Naive B cell (primary cell): ENCODE results near the gene AIG1. TPM values are rescaled to one million over a fixed set of nuclear protein-coding genes. Genes with fewer than 3 reads are reported as not detected.

ENCODE experiments used
- ATAC-seq, 2 donors: fragments of 150-1000 bp; cut with Tn5 transposase; 2 replicates each; pipeline ENCODE4 v1.10.0; 2021; ENCODE audit warnings: low read depth in 2 of 2, mild to moderate bottlenecking in 2 of 2, moderate library complexity in 2 of 2
- DNase-seq: peaks from one replicate; pipeline ENCODE4 v3.0.0; 2022
- H3K27ac Mint-ChIP-seq, 6 donors: one replicate each; pipeline ENCODE4 v1.8.0; 2020 to 2022; ENCODE audit warnings: mild to moderate bottlenecking in 6 of 6, mixed read lengths in 6 of 6, moderate library complexity in 5 of 6, inconsistent platforms in 2 of 6
- H3K27me3 Mint-ChIP-seq, 3 donors: one replicate each; pipeline ENCODE4 v1.8.0; 2021 to 2022; ENCODE audit warnings: mixed read lengths in 3 of 3, mild to moderate bottlenecking in 1 of 3
- H3K36me3 Mint-ChIP-seq, 2 donors: one replicate each; pipeline ENCODE4 v1.8.0; 2020 to 2022; ENCODE audit warnings: mixed read lengths in 2 of 2, inconsistent platforms in 1 of 2, mild to moderate bottlenecking in 1 of 2
- H3K4me1 Mint-ChIP-seq, 3 donors: one replicate each; pipeline ENCODE4 v1.8.0; 2020 to 2022; ENCODE audit warnings: mixed read lengths in 3 of 3, inconsistent platforms in 1 of 3, mild to moderate bottlenecking in 1 of 3, moderate library complexity in 1 of 3
- H3K4me3 Mint-ChIP-seq, 8 donors: one replicate each; pipeline ENCODE4 v1.8.0; 2020 to 2022; ENCODE audit warnings: mild to moderate bottlenecking in 8 of 8, mixed read lengths in 8 of 8, moderate library complexity in 8 of 8, inconsistent platforms in 2 of 8
- H3K9me3 Mint-ChIP-seq, 7 donors: one replicate each; pipeline ENCODE4 v1.8.0; 2020 to 2022; ENCODE audit warnings: mixed read lengths in 7 of 7, mild to moderate bottlenecking in 5 of 7, inconsistent platforms in 2 of 7, moderate library complexity in 1 of 7
- polyA plus RNA-seq, 6 donors: library from polyadenylated mRNA; unstranded; fragments of 300-500 nt; fragmentation: Illumina TruSeq; gene quantifications; one replicate each; pipeline ENCODE4 v1.2.3, GENCODE V29; 2021; ENCODE audit warnings: low read depth in 6 of 6

Gene AIG1
- polyA plus RNA-seq, 6 donors from 2014 or later: 8.2 to 14.7 (median 12.3) TPM

- Mint-ChIP-seq H3K9me3 (peaks cover 6 to 33% (median 15%) of the 10 kb centered on the region in 7 donors), H3K4me1 (no peaks in the 10 kb centered on the region), H3K4me3 (peak overlapping the region in 1 of 8 donors; percentile 4), H3K36me3 (no peaks in the 10 kb centered on the region), H3K27ac (no peak overlapping the region), H3K27me3 (no peaks in the 10 kb centered on the region)
- ATAC-seq: no peak
- DNase-seq: no peak
Measured at GRCh38 chr6:143260857-143261256, 200.2 kb downstream of the AIG1 start.

DNA sequence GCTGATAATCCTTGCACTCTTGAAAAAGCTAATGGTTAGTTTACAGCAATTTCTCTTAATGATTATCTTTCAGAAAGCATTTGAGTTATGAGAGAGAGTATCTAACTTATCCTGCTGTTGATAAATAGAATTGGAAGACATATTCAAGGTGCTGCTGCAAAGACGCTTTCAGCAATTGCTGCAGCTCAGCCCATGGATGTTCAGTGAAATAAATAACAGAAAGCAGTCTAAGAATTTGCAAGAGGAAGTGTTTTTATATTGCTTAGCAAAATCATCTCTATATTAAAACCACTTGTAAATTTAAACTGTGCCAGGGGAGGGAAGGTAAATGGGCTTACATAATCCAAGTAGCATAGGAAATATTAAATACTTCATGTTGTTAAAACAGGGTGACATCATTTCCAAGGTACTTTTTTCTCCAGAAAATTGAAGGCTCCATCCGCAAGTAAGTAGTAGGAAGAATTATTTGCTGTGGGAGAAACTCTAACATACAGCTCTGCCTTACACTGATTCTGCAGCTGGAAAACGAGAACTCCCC is 201.3 kb downstream of the AIG1 start:
- no peak overlapping the region for H3K4me3 Mint-ChIP-seq
- no peak overlapping the region for H3K27ac Mint-ChIP-seq
- DNase-seq (no peak), ATAC-seq (no peak)
- H3K4me1 Mint-ChIP-seq: no peaks in the 10 kb centered on the region
- H3K9me3 Mint-ChIP-seq: peaks cover 6 to 33% (median 15%) of the 10 kb centered on the region in 7 donors
- no peaks in the 10 kb centered on the region for H3K27me3 Mint-ChIP-seq
- H3K36me3 Mint-ChIP-seq: no peaks in the 10 kb centered on the region

GRCh38 chr6:143262859-143263258 is 202.2 kb downstream of the AIG1 start:
- ATAC-seq: no peak

GRCh38 chr6:143264379-143264778 is 203.7 kb downstream of the AIG1 start:
- Mint-ChIP-seq H3K36me3 (no peaks in the 10 kb centered on the region), H3K27ac (no peak overlapping the region), H3K27me3 (no peaks in the 10 kb centered on the region), H3K4me3 (no peak overlapping the region), H3K4me1 (no peaks in the 10 kb centered on the region), H3K9me3 (peaks cover under 1 to 14% (median 6%) of the 10 kb centered on the region in 7 donors)
- ATAC-seq: no peak
- DNase-seq: no peak

More at GRCh38 chr6:143262859-143263258, 202.2 kb downstream of the AIG1 start:
- Mint-ChIP-seq H3K36me3 (no peaks in the 10 kb centered on the region), H3K4me3 (no peak overlapping the region), H3K27me3 (no peaks in the 10 kb centered on the region), H3K4me1 (no peaks in the 10 kb centered on the region), H3K9me3 (peaks cover 6 to 30% (median 14%) of the 10 kb centered on the region in 7 donors), H3K27ac (no peak overlapping the region)
- DNase-seq: no peak

DNA sequence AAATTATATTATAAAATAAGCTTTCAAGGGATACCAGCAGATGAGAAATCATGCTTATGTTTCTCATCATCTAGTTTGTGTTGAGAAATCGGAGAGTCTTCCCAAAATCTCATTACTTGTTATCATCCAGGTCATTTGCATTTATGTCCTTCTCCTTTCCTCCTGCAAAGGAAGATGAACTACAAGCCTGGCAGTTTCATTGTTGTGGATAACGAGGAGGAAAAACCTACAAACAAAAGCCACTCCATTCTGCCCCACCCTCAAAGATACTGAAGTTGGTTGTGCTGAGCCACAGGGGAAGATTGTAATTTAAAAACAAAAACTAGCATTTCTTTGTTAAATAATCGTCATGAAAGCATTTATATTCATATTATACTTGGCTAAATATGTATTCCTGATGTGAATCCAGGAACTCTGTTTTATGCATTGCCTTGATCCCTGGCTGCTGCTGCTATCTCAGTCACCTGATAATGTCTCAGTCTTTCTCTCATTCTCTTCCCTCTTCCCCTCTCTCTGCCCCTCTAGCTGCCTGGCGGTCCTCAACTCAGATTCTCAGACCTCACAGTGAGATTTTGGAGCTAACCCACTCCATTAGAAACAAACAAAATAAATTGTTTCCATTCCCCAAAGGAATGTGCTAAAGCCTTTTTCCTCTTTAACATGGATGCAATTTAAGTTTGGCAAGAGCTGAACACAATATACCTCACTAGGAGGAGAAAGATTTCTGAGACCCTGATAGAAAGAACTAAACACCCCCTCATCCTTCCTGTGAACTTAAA is 204.5 kb downstream of the AIG1 start:
- Mint-ChIP-seq H3K36me3 (no peaks in the 10 kb centered on the region), H3K9me3 (peaks cover 0 to 6% (median 1%) of the 10 kb centered on the region in 7 donors), H3K27me3 (no peaks in the 10 kb centered on the region), H3K27ac (peak overlapping the region in 1 of 6 donors; percentile 77), H3K4me1 (no peaks in the 10 kb centered on the region), H3K4me3 (no peak overlapping the region)
- ATAC-seq (no peak), DNase-seq (no peak)

- H3K4me3 Mint-ChIP-seq: no peak overlapping the region
- ATAC-seq: no peak
- H3K27me3 Mint-ChIP-seq: no peaks in the 10 kb centered on the region
- H3K36me3 Mint-ChIP-seq: no peaks in the 10 kb centered on the region
- DNase-seq: no peak
- H3K9me3 Mint-ChIP-seq: peaks cover 0 to 8% (median 4%) of the 10 kb centered on the region in 7 donors
- H3K4me1 Mint-ChIP-seq: no peaks in the 10 kb centered on the region
- H3K27ac Mint-ChIP-seq: no peak overlapping the region
Measured at GRCh38 chr6:143267760-143268159, 207.1 kb downstream of the AIG1 start.

GRCh38 chr6:143268439-143268838 is 207.8 kb downstream of the AIG1 start:
- no peaks in the 10 kb centered on the region for H3K27me3 Mint-ChIP-seq
- no peak overlapping the region for H3K4me3 Mint-ChIP-seq
- H3K36me3 Mint-ChIP-seq: peaks cover 4 to 5% of the 10 kb centered on the region in 2 donors
- DNase-seq (no peak), ATAC-seq (no peak)
- H3K27ac Mint-ChIP-seq: peak overlapping the region in 1 of 6 donors; percentile 20
- H3K4me1 Mint-ChIP-seq: no peaks in the 10 kb centered on the region
- H3K9me3 Mint-ChIP-seq: peaks cover 3 to 12% (median 4%) of the 10 kb centered on the region in 7 donors

- ATAC-seq: no peak
- peaks cover 3 to 18% (median 7%) of the 10 kb centered on the region in 7 donors for H3K9me3 Mint-ChIP-seq
- no peak for DNase-seq
- no peaks in the 10 kb centered on the region for H3K4me1 Mint-ChIP-seq
- no peak overlapping the region for H3K4me3 Mint-ChIP-seq
- H3K36me3 Mint-ChIP-seq: peaks cover 5 to 13% of the 10 kb centered on the region in 2 donors
- no peaks in the 10 kb centered on the region for H3K27me3 Mint-ChIP-seq
- H3K27ac Mint-ChIP-seq: no peak overlapping the region
Measured at GRCh38 chr6:143270026-143270425, 209.3 kb downstream of the AIG1 start.

GRCh38 chr6:143271024-143271423 is 210.3 kb downstream of the AIG1 start:
- ATAC-seq: no peak
- Mint-ChIP-seq H3K4me3 (no peak overlapping the region), H3K27ac (no peak overlapping the region), H3K9me3 (peaks cover 3 to 18% (median 7%) of the 10 kb centered on the region in 7 donors), H3K4me1 (peaks cover 0 to 4% (median 0%) of the 10 kb centered on the region in 3 donors), H3K27me3 (no peaks in the 10 kb centered on the region), H3K36me3 (peaks cover 5 to 13% of the 10 kb centered on the region in 2 donors)
- no peak for DNase-seq

GRCh38 chr6:143276436-143276835 is 215.7 kb downstream of the AIG1 start:
- ATAC-seq (peak; percentile 82 to 89), DNase-seq (no peak)
- H3K27ac Mint-ChIP-seq: peak overlapping the region in 2 of 6 donors; percentile 37 to 77
- H3K36me3 Mint-ChIP-seq: peaks cover 5 to 13% of the 10 kb centered on the region in 2 donors
- peaks cover 3 to 18% (median 7%) of the 10 kb centered on the region in 7 donors for H3K9me3 Mint-ChIP-seq
- peaks cover 0 to 9% (median 3%) of the 10 kb centered on the region in 3 donors for H3K4me1 Mint-ChIP-seq
- peak overlapping the region in 1 of 8 donors; percentile 1 for H3K4me3 Mint-ChIP-seq
- no peaks in the 10 kb centered on the region for H3K27me3 Mint-ChIP-seq

GRCh38 chr6:143279385-143279784 is 218.7 kb downstream of the AIG1 start:
- Mint-ChIP-seq H3K9me3 (no peaks in the 10 kb centered on the region), H3K4me3 (no peak overlapping the region), H3K27ac (peak overlapping the region in 1 of 6 donors; percentile 80), H3K27me3 (no peaks in the 10 kb centered on the region), H3K36me3 (no peaks in the 10 kb centered on the region), H3K4me1 (peaks cover 0 to 9% (median 3%) of the 10 kb centered on the region in 3 donors)
- no peak for ATAC-seq
- no peak for DNase-seq

DNA sequence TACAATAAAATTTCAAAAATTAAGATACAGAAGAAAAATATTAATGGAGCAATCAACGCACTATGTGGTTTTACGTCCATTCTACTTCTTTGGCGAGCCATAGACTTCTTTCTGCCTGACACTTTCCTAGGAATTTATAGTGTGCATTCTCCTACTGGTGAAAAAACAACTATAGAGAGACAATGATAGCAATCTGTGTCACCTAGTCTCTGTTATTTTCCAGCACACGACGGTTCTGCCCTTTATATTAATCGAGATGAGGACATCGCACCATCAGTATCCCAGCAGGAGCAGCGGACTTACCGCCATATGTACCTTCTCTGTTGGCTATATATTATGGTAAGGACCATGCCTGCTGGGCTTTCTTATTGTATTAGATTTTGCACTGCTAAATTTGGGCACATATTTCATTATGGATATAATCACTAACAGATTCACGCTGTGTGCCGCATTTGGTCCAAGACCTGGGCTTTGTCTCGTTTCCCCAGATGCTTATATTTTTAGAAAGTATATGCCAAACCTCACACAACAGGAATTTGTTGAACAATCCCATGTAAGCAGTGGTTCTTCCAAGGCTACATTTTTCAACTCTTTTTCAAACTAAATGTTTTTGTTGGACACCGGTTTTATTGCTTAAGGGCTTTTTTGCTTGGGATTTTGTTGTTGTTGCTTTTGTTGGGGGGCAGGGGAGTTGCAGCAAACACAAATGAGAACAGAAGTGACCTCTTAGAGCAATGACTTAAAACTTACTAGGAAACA is 223.4 kb downstream of the AIG1 start:
- no peaks in the 10 kb centered on the region for H3K9me3 Mint-ChIP-seq
- ATAC-seq (no peak), DNase-seq (no peak)
- H3K36me3 Mint-ChIP-seq: no peaks in the 10 kb centered on the region
- H3K27me3 Mint-ChIP-seq: no peaks in the 10 kb centered on the region
- H3K27ac Mint-ChIP-seq: no peak overlapping the region
- H3K4me1 Mint-ChIP-seq: no peaks in the 10 kb centered on the region
- no peak overlapping the region for H3K4me3 Mint-ChIP-seq

- no peaks in the 10 kb centered on the region for H3K36me3 Mint-ChIP-seq
- H3K27me3 Mint-ChIP-seq: no peaks in the 10 kb centered on the region
- DNase-seq (no peak), ATAC-seq (no peak)
- H3K4me1 Mint-ChIP-seq: no peaks in the 10 kb centered on the region
- H3K27ac Mint-ChIP-seq: peak overlapping the region in 1 of 6 donors; percentile 35
- no peaks in the 10 kb centered on the region for H3K9me3 Mint-ChIP-seq
- H3K4me3 Mint-ChIP-seq: no peak overlapping the region
Measured at GRCh38 chr6:143286251-143286795, 225.6 kb downstream of the AIG1 start.
